Glomerular endothelial cell (primary cell): ENCODE data around the gene TAS2R5. TPM values are rescaled to one million over a fixed set of nuclear protein-coding genes. Genes with fewer than 3 reads are reported as not detected.

Source experiments
- total RNA-seq: library from RNA; depleted of rRNA; stranded (reverse); fragments of >200 nt; gene quantifications from 2 replicates; pipeline ENCODE4 v1.2.3, GENCODE V29; 2015

TAS2R5 gene
- total RNA-seq, 1 donor from 2014 or later = 1.1 TPM

Other genes with a start within 250 kb of the TAS2R5 start
- gene AGK, start 238.8 kb upstream of the TAS2R5 start, total RNA-seq = 23.2 and 27.2 TPM in 2 replicates
- 27.1 and 41.4 TPM in 2 replicates for gene DENND11, start 88.1 kb upstream of the TAS2R5 start, total RNA-seq
- gene WEE2, start 81.9 kb upstream of the TAS2R5 start, total RNA-seq = not detected in 2 replicates
- gene SSBP1, start 51.9 kb upstream of the TAS2R5 start, total RNA-seq = 164 and 250 TPM in 2 replicates
- gene TAS2R3, start 26.1 kb upstream of the TAS2R5 start, total RNA-seq = 0.35 TPM in 1 of 2 replicates, not detected in the other
- 0.29 and 0.58 TPM in 2 replicates for gene TAS2R4, start 13.5 kb upstream of the TAS2R5 start, total RNA-seq
- not detected in 2 replicates for gene PRSS37, start 51.3 kb downstream of the TAS2R5 start, total RNA-seq
- not detected in 2 replicates for gene OR9A4, start 126.2 kb downstream of the TAS2R5 start, total RNA-seq
- not detected in 2 replicates for gene CLEC5A, start 156.8 kb downstream of the TAS2R5 start, total RNA-seq
- not detected in 2 replicates for gene TAS2R38, start 183.6 kb downstream of the TAS2R5 start, total RNA-seq
- gene MGAM, start 205.7 kb downstream of the TAS2R5 start, total RNA-seq = 0.06 TPM in 1 of 2 replicates, not detected in the other